PFSK-1 (cell line): ENCODE results near the gene RELT.

Experiments
- POLR2AphosphoS5 ChIP-seq: IDR thresholded peaks from 2 replicates; pipeline ENCODE4 v1.6.1; 2012; ENCODE audit warnings: low read depth, mild to moderate bottlenecking, control low read depth, low read length, moderate library complexity
- REST ChIP-seq, 2 experiments: IDR thresholded peaks; 2 replicates each; pipeline versions ENCODE4 v1.6.1 to v1.8.0; 2011 to 2012; ENCODE audit warnings: low read depth in 2 of 2, low read length in 2 of 2, control low read depth in 1 of 2, inconsistent platforms in 1 of 2, mild to moderate bottlenecking in 1 of 2, moderate library complexity in 1 of 2; ENCODE audit not compliant: insufficient read depth in 1 of 2
- SIN3A ChIP-seq: IDR thresholded peaks from 2 replicates; pipeline ENCODE4 v1.6.1; 2012; ENCODE audit warnings: mild to moderate bottlenecking, low read length, moderate library complexity, borderline replicate concordance; ENCODE audit not compliant: insufficient read depth

GRCh38 chr11:73338279-73338678, 37.9 kb upstream of the RELT start:
- TF ChIP-seq POLR2AphosphoS5 = no peak
- TF ChIP-seq SIN3A = no peak
- no peak for TF ChIP-seq REST (IDR thresholded peaks at IDR 0.05; ENCODE audit: insufficient read depth in 1 of 2, low read depth in 2 of 2, low read length in 2 of 2)
